ENCODE measurements around the gene BTBD16. TPM values are rescaled to one million over a fixed set of nuclear protein-coding genes. Genes with fewer than 3 reads are reported as not detected.

Gene BTBD16
- total RNA-seq, 2 experiments from 2014 or later: 0.06 TPM; not detected in 1

DNA sequence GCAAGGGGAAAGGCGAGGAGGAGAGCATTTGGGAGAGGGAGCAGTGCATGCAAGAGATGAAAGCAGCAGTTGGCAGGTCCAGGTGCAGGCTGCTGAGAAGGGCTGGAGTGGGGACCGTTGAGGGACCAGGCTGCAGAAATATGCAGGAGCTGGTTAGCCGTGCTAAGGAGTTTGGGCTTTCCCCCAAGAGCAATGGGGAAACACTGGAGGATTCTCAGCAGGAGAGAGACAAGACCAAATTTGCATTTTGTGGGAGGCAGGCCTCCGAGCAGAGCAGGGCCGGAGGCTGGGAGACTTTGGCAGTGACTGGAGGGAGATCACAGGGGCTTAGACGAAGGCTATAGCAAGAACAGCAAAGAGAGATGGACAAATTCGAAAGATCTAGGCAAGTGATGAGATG is 11.8 kb downstream of the BTBD16 start:
- intact Hi-C loops (cut with micrococcal nuclease; ENCODE audit: unreplicated experiment): no loop called here
- Histone ChIP-seq H3K9me3 (ENCODE audit: low read length) (no peaks in the 10 kb centered on the region), H3K4me2 (ENCODE audit: low read length) (no peak overlapping the region), H3K27ac (ENCODE audit: low read depth, low read length, poor library complexity, severe bottlenecking) (no peak overlapping the region), H3K79me2 (ENCODE audit: insufficient read depth, low read depth, low read length) (no peaks in the 10 kb centered on the region), H4K20me1 (ENCODE audit: insufficient read depth, low read length) (no peaks in the 10 kb centered on the region), H3K36me3 (ENCODE audit: insufficient read depth, low read length) (no peaks in the 10 kb centered on the region), H3K4me1 (ENCODE audit: insufficient read depth, low read length, poor library complexity, severe bottlenecking) (no peaks in the 10 kb centered on the region), H3K9me2 (ENCODE audit: insufficient read depth, low read length) (no peaks in the 10 kb centered on the region), H2AFZ (ENCODE audit: low read length) (no peak overlapping the region), H3K4me3 (ENCODE audit: low read depth, low read length, poor library complexity, severe bottlenecking) (no peak overlapping the region)
- ChIA-PET CTCF (ENCODE audit: unreplicated experiment) (no interaction called here), POLR2A (no interaction called here)
- TF ChIP-seq EZH2phosphoT487 (IDR thresholded peaks at IDR 0.05; ENCODE audit: borderline replicate concordance, low read depth, low read length) (no peak), CTCF (conservative IDR thresholded peaks at IDR 0.05; ENCODE audit: low read length) (no peak)
- BruUV-seq (replicated peaks): no TSS peak
- no peak for DNase-seq (ENCODE audit: low spot score)

DNA sequence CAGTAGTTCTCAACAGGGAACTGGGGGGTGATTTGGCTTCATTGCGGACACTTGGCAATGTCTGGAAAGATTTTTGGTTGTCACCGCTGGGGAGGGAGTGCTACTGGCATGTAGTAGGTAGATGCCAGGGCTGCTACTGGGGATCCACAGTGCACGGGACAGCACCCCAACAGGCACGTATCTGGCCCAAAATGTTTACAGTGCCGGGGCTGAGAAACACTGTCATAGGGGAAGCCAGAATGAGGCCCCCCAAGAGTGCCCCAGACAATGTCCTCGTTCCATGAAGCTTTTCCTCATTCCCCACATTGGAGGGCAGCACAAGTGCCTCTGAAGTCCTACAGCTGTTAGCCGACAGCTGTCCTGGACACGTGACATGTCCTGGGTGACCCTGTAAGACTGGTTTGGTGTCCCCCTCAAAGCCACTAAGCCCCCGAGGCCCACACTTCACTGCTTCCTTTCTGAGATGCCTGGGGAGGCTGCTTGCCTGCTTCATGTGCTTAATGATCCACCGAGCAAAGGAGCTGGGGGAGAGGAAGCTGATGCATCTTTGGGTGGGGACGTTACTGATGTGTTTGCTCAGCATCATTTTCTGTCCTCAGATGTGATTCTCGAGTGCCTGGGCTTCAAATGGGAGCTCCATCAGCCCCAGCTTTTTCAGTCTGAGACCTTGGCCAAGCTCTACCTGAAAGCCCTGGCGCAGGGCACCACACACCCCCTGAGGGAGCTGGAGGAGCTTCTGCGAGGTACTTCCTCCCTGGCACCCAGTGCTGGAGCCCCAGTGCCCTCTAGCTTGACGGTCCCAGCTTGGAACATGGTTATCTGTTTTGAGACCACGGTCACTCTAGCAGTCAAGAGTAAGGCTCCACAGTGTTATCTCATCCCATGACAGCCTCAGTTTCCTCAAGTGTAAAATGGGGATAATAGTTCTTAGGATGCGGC is 14.7 kb downstream of the BTBD16 start:
- Histone ChIP-seq H3K4me3 (ENCODE audit: low read depth, low read length, poor library complexity, severe bottlenecking) (no peak overlapping the region), H4K20me1 (ENCODE audit: insufficient read depth, low read length) (no peaks in the 10 kb centered on the region), H3K9me3 (ENCODE audit: low read length) (no peaks in the 10 kb centered on the region), H3K27ac (ENCODE audit: low read depth, low read length, poor library complexity, severe bottlenecking) (no peak overlapping the region), H3K4me2 (ENCODE audit: low read length) (no peak overlapping the region), H3K9me2 (ENCODE audit: insufficient read depth, low read length) (no peaks in the 10 kb centered on the region), H2AFZ (ENCODE audit: low read length) (no peak overlapping the region), H3K36me3 (ENCODE audit: insufficient read depth, low read length) (no peaks in the 10 kb centered on the region), H3K79me2 (ENCODE audit: insufficient read depth, low read depth, low read length) (no peaks in the 10 kb centered on the region), H3K4me1 (ENCODE audit: insufficient read depth, low read length, poor library complexity, severe bottlenecking) (no peaks in the 10 kb centered on the region)
- BruUV-seq (replicated peaks): no TSS peak
- intact Hi-C loops (cut with micrococcal nuclease; ENCODE audit: unreplicated experiment): no loop called here
- CTCF ChIA-PET (ENCODE audit: unreplicated experiment): no interaction called here
- POLR2A ChIA-PET: no interaction called here
- TF ChIP-seq EZH2phosphoT487 (IDR thresholded peaks at IDR 0.05; ENCODE audit: borderline replicate concordance, low read depth, low read length) (no peak), CTCF (conservative IDR thresholded peaks at IDR 0.05; ENCODE audit: low read length) (no peak)
- no peak for DNase-seq (ENCODE audit: low spot score)

GRCh38 chr10:122286867-122287266 is 15.8 kb downstream of the BTBD16 start:
- TF ChIP-seq CTCF (conservative IDR thresholded peaks at IDR 0.05; ENCODE audit: low read length): no peak
- no peak for TF ChIP-seq EZH2phosphoT487 (IDR thresholded peaks at IDR 0.05; ENCODE audit: borderline replicate concordance, low read depth, low read length)
- intact Hi-C loops (cut with micrococcal nuclease; ENCODE audit: unreplicated experiment): no loop called here
- no peak for DNase-seq (ENCODE audit: low spot score)
- ChIA-PET POLR2A (interaction anchor here (0.5 kb wide), 1 partner anchor 18 kb away, joined by 3 read pairs; no protein-coding TSS in a partner anchor), CTCF (ENCODE audit: unreplicated experiment) (no interaction called here)
- Histone ChIP-seq H3K9me3 (ENCODE audit: low read length) (no peaks in the 10 kb centered on the region), H3K79me2 (ENCODE audit: insufficient read depth, low read depth, low read length) (no peaks in the 10 kb centered on the region), H3K4me2 (ENCODE audit: low read length) (no peak overlapping the region), H4K20me1 (ENCODE audit: insufficient read depth, low read length) (no peaks in the 10 kb centered on the region), H2AFZ (ENCODE audit: low read length) (no peak overlapping the region), H3K36me3 (ENCODE audit: insufficient read depth, low read length) (no peaks in the 10 kb centered on the region), H3K4me1 (ENCODE audit: insufficient read depth, low read length, poor library complexity, severe bottlenecking) (no peaks in the 10 kb centered on the region), H3K27ac (ENCODE audit: low read depth, low read length, poor library complexity, severe bottlenecking) (no peak overlapping the region), H3K4me3 (ENCODE audit: low read depth, low read length, poor library complexity, severe bottlenecking) (no peak overlapping the region), H3K9me2 (ENCODE audit: insufficient read depth, low read length) (no peaks in the 10 kb centered on the region)
- no TSS peak for BruUV-seq (replicated peaks)
